HG02970 (cell line): ENCODE measurements around the gene CNTNAP2.

Source experiments
- ATAC-seq: cut with Tn5 transposase; IDR thresholded peaks from one replicate; pipeline ENCODE4 v1.9.1; 2021; ENCODE audit warnings: mild to moderate bottlenecking, moderate library complexity, moderate number of reproducible peaks; ENCODE audit not compliant: unreplicated experiment, low FRiP score

The CNTNAP2 gene

DNA sequence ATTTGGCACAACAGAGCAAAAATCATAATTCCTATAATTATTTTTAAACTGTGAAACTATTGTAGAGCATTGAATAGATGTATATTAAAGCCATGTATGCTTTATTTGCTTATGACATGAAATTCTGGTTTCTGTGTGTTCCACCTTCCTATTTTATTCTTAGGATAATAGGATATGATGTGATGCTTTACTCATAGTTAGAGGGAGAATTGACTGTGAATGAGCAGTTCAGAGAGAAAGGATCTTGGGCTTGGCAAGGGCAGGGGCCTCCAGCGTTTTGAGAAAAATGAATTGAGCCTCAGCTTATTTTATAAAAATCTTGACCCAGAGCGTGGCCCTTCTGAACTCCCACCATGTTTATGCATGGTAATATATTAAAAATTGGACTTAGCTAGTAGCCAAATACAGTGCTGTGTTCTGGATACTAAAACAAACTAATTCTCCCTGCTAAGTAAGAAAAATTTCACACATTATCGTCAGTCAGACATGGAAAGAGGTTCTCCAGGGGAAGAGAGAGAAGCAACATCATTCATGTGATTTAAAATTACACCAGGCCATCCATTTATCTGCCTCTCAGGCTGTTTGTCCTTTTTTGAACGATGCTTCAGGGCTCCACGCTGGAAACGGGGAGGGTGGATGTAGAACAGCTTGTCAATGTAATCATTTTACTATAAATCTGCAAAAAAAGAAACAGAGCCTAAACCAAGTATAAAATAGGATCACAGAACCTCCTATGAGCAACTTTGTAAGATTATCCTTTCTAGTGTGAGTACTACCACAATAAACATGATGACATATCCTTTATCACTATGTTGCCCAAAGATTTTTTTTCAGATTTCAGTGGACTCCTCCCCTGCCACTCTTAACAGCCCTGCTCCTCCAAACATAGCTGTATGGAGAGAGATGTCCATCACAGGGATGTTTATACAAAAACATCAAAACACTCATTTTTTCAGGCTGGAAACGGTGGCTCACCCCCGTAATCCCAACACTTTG, 2215.9 kb downstream of the CNTNAP2 start:
- no peak for ATAC-seq

DNA sequence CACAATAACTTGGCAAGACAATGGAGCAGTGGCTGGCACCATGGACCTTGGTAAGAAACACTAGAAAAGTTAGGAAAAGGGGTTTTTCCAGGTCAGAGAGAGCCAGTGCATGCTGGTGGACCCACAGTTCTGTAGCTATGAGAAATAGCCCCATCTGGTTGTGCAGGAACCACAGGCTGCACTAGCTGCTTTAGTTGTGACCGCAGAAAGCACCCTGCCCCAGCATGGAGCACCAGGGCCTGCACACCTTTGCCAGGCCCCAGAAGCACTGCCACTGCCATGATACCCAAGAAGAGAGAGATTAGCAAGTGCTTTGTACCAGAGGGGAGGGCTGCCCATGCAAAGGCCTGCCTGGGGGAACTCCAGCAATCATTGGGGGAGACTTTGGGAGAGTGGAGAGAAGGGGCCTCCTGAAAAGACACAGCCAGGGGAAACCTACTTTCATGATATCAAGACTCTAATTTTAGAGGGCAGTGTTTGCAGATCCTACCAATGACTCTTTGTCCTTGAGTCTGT, 2217.9 kb downstream of the CNTNAP2 start:
- no peak for ATAC-seq

DNA sequence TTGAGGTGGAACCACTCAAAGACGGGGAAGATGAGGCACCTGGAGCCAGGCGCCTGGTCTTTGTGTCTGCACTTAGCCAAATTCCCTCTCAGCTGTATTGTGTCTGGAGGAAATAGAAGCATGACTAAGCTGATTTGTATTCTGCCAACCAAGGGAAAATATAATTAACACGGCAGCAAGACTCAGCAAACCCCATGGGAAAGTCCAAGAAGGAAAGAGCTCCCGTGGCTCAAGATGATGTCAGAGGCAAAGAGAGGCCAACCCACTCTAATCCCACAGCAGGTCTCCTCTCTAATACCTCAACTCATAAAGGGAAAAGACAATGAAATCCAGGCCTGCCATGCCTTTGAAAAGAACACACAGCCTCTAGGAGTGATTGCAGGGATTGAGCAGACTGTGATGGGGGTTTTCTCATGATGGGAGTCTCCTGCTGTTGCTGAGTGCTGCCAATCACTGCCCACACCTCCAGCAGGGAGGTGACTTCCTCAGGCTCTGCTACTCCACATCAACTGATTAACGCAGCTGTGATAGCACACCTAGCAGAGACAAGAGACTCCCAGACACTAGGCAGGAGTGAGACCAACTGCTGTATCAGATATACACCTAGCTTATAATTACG, 2218.5 kb downstream of the CNTNAP2 start:
- no peak for ATAC-seq

DNA sequence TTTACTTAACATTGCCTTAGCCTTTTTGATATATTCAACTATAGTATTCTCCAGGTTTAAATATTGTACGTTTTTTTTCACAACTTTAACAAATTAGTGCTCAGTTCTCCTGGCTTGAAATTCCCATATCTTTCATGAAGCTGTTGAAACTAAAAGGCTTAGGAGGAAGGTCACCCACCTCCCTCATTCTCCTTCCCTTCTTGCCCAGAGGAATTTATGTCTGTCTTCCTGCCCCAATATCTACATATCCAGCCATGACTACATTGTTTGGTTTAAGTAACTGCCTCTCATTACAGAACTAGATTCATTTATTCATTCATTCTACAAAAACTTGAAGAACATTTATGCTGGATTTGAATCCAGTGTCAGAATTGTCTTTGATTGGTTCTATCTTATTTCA, 2219.2 kb downstream of the CNTNAP2 start:
- ATAC-seq, result no peak

DNA sequence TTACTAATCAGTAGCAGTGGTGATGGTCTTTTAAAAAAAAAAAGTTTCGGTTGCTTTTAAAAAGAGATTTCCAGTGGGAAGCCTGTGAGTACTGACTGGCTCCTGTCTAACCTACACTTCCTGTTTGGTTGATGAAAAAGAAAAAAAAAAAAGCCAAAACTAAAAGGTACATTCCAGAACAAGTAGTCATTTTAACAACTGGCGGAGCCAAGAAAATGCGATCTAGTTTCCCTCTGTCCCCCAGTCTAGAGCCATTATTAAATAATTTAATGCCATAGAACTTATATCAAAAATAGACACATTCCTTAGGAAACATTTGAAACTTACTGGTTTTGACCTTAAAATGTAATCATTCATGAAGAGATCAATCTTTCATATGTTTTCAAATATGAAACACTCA, 2219.8 kb downstream of the CNTNAP2 start:
- no peak for ATAC-seq

DNA sequence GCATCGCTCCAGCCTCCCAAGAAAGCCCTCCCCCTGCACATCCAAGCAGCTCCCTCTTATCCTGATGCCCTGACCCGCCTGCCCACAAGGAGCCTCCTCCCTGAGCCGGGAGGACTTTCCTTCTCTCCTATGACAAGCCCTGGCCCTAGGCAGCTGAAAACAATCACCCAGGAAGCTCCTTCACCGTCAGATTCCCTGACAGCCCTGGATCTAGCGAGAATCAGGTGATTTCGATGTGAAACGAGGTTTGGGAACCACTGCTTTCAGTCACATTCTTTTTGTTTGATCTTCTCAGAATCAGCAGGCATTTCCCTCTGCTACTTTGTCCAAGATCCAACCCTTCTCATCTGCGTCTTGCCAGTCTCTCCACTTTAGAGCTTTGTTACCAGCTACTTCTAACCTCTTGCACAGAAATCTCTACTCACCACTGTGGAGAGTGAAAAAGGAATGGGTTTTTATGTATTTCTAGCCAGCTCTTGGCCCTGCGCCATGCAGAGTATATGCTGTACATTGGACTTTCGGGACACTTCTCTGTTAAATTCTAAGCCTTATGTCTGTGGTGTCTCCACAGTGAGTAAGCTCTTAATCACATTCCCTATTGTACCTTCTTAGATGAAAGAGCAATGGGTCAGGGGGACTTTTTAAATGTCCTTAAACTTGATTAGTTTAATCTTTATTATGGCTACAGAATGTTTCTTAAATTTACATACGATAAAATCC, 2220.8 kb downstream of the CNTNAP2 start:
- ATAC-seq, result no peak

DNA sequence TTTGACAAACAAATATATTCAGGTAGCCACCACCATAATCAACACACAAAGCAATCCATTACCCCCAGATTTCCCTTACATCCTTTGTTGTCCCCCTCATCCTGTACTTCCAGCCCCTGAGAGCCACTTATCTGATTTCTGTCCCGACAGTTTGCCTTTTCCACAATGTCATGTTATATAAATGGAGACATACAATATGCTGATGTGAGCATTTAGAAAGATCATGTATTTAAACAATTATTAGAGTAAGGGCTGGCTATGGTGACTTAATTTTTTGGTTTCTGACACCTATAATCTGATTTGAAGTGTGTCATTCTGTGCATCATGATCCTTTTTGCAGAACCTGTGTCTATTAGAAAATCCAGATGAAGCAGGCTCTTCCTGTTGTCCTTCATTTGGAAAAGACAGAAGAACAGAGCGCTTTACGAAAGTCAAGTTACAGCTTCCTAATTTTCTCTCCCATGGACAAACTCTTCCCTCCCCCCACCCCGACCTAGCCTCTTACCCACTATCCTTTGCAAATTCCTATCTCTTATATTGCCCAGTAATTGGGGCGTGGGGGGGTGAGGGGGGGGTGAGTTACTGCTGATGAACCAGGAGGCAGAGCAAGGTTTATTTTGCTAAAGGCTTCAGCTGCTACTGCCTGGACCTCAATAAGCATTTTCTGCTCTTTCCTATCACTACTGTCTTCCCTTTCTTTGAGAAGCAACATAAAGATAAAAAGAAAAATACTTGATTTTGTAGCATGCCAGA, 2221.6 kb downstream of the CNTNAP2 start:
- no peak for ATAC-seq

DNA sequence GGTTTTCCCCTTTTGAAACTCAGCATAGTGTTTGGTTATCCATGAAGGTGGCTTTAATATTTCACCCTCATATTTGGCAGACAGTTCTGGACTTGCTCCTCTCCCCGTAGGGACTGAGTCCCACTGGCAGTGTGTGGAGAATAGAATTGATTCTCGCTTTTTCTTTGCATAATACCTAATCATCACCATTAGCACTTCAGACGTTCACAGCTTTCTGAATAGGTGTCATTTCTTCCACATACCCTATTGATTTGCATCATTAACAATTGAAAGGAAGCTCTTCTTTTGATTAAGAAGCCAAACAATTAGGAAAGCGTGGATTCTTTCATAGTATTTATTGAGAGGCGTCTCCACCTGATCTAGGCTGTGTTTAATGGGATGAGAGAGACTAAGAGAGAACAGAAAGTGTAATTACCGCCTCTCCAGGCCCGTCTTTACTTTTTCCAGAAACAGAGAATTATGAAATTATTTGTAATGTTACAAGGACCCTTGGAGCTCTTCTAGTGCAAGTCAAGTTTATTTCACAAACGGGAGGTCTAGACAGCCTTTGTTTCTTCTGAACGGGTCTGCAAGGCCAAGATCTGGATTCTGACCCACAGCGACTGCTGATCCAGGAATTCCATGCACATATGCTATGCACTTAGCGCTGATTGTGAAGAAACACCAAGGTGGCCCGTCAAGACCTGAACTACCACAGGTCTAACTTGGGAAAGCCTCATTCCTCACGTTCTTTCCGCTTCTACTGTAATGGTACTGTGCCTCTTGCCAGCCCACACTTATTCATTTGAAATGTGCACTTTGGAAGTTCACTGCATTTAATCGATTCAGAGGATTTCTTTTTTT, 2224.1 kb downstream of the CNTNAP2 start:
- ATAC-seq, result no peak

DNA sequence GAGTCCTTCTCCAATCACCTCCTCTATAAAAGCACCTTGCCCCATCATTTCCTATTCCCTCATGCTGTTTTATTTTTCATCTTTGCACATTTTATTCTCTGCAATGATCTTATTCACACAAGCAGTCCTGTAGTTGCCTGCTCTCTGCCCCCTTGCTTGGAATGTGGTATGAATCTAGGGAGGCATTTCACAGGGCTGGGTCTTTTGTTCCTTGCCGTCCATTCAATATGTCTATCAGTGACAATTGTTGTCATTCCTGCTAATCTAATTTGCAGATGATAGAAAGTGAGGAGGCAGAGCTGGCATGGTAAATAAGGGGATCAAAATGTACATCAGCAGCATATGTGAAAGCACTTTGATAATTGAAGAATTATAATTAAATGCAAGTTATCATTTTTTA, 2227.8 kb downstream of the CNTNAP2 start:
- ATAC-seq, result no peak

DNA sequence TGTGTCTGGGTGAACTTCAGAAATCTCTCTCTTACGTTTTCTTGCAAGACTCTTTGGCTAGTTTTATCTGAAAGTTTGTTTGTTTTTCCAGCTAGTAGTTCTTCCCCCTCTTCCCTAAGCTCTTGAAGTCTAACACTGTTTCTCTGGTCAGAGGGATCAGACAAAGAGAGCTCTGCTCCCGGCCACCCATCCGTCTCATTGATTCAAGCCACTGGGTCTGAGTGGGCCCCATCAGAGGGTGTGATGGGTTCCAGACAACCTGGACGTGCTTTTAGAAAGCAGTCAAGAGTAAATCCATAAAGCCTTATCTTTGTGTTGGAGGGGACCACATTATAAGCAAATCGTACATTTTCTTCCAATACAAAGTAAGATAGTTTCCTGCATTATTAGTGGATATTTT, 2231.4 kb downstream of the CNTNAP2 start:
- ATAC-seq, result no peak

DNA sequence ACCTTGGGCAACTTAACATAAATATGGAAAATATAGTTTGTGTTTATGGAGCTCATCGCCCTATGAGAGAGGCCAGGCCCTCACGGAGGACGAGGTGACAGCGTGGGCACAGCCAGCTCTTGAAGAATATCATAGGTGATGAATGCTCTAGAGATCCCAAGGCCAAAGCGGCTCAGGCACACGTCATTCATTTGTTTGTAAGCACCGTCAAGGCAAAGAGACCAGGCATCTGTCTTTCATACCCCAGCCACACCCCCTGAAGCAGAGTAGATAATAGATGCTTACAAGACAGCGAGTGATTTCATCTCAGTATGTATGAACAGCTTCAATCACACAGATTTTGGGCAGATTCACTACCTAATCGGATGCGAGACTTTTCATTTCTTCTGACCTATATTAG, 2231.9 kb downstream of the CNTNAP2 start:
- no peak for ATAC-seq

DNA sequence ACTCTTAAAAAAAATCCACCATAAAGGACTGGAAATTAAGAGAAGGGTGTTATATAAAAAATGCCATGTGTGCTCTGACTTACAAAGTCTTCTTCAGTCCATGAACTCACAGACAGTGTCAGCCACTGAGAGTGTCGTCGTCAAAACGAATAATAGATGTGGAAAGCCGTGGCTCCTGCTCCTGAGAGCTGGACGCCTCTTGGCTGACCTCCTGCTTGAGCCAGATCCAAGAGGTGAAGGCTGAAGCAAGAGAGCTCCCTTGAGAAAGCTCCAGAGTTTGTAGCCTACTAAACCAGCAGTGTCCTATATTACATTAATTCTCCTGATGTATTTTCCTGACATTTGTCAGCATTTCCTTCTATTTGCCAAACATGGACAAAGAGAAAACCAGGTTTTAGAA, 2239.7 kb downstream of the CNTNAP2 start:
- no peak for ATAC-seq

DNA sequence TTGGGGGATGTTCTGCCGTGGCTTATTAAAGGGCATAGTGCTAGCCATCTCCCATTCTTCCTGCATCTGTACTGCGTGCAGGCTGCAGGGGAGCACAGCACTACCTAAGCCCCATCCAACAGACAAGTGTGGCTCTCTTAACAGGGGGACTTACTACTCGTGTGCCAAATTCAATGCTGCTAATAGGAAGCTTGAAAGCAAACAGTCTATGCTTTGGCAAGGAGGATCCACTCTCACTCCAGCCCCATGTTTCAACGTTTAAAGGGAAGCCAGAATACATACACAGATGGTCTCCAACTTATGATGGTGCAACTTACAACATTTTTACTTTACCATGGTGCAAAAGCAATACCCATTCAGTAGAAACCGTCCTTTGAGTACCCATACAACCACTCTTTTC, 2245.9 kb downstream of the CNTNAP2 start:
- no peak for ATAC-seq

DNA sequence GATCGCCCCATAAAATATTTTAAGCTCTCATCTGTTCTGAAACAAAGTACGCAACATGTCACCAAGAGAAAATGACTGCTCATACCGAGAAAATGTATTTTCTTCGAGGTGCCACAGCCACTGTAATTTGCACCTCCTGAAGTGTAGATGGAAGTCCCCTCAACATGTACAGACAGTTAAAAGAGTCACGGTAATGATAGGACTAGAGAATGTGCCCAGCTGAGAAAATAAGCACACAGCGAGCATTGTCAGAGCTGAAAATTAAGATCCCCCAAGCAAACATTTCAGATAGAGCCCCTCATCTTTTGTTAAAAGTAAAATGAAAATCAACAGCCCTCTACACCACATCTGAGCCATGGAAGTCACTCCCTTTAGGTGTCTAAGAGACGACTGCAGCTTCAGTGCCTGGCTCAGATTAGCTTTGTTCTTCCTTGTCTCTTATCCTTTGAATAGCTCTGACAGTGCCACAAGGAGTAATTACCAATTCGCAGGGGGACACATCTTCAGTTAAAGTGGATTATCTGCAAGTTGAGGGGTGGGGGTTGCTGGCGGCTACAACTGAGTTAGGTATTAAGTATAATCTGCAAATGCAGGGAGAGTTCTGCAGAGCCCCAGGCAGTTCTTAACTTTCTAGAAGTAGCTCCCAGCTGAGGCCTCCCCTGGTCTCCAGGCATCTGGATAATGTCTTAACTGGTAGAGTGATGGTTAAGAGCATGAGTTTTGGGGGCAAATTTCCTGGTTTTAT, 2251.3 kb downstream of the CNTNAP2 start:
- ATAC-seq, result no peak

DNA sequence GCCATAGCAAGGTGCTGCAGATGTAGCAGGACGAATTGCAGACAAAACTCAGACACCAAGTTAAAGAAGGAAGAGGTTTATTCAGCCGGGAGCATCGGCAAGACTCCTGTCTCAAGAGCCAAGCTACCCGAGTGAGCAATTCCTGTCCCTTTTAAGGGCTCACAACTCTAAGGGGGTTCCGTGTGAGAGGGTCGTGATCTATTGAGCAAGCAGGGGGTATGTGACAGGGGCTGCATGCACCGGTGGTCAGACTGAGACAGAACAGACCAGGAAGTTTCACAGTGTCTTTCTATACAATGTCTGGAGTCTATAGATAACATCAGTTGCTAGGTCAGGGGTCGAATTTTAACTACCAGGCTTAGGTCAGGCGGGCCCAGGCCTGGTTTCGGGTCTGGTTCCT, 2252.0 kb downstream of the CNTNAP2 start:
- no peak for ATAC-seq

DNA sequence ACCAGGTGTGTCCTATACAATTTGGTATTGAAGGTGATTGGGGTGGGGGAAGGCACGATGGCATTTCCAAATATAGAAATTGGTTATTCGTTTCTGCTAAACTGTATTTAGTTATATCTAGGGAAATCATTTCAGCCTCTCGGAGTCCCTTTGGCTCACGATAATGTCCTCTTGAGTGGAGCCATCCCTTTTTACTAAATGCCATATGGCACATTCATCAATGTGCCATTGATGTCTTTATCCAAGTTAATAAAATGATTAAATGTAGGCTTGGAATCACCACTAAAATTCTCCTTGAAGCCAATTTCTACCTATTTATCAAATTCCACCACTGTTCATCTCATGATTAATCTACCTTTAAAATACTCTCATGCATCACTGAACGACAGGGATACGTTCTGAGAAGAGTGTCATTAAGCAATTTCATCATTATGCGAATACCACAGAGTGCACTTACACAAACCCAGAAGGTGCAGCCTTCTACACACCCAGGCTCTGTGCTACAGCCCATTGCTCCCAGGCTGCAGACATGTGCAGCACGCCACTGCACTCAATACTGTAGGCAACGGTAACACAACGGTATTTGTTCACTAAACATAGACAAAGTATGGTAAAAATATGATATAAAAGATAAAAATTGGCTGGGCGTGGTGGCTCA, 2254.8 kb downstream of the CNTNAP2 start:
- no peak for ATAC-seq

DNA sequence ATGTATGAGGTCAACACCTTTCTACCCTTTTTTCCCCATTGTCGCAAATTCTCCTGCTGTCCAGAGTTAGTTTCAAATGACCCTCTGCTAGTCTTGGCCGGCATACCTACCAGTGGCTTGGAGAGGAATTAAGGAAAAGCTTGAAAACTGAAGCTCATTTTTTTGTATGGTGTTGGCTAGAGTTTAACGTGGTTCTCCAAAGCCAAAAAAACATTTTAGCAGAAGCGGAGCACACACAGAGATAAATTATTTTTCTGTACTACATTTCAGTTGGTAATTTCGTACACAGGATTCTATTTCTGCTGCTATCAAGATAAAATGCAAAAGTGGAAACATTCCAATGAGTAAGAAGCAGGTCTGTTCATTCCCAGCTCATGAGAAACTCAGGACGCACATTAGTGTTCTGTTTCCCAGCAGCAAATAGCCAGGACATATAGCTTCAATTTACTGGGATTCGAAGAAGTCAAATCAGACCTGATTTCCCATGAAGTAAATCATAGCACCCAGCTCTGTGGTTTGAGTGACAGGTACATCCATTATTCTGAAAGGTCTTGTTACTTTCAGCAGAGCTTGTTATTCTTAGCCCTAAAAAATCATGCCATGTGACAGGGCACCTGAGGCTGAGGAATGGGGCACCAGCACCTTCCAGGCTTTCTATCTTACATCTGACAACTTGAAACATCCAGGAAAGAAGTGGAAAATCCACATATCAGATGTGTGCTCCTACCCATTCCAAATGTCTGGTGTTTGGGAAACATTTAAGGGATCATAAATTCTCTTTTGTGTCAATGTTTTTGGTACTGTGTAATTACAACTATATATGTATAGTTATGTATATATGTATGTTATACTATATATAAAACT, 2258.0 kb downstream of the CNTNAP2 start:
- no peak for ATAC-seq
